NCI-H345 (cell line): ENCODE measurements around the gene MYO15B.
"Not testable (repeated sequence)": the region's sequence is repeated elsewhere in the genome, so short reads cannot be mapped to it uniquely, and the experiment has no call there.

Experiments
- DNase-seq: peaks from one replicate; lab custom pipeline; 2025; lab: John Stamatoyannopoulos, UW

MYO15B gene

DNA sequence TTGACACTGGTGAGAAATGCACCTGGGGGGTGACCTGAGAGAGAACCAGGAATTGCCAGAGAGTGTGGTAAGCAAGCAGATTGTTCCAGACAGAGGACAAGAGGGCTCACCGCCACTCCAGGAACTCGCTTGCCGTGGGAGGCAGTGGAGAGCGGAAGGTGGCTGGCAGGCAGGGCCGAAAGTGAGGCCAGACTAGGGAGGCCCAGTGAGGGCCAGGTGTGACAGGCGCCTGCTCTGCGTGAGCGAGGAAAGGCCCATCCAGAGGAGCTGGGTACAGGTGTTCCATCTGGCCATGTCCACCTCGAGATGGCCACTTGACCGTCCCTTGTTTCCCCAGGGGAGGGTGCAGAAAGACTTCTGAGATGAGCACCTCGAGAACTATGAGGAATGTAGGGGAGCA, 11.9 kb upstream of the MYO15B start:
- no peak for DNase-seq

DNA sequence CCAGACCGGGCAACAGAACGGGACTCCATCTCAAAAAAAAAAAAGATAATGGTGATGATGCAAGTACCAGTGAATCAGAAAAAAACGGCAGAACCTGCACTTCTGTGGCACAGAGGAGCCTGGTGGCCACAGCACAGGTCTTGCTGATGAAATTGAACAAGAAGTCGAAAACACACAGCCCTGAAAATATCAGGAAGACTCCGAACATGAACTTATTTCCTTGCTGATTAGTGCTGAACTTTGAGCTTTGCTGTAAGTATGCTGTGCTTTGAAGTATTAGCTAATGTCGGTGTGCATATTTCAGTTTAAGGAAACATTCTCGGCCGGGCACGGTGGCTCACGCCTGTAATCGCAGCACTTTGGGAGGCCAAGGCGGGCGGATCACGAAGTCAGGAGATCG, 10.9 kb upstream of the MYO15B start:
- no peak for DNase-seq

DNA sequence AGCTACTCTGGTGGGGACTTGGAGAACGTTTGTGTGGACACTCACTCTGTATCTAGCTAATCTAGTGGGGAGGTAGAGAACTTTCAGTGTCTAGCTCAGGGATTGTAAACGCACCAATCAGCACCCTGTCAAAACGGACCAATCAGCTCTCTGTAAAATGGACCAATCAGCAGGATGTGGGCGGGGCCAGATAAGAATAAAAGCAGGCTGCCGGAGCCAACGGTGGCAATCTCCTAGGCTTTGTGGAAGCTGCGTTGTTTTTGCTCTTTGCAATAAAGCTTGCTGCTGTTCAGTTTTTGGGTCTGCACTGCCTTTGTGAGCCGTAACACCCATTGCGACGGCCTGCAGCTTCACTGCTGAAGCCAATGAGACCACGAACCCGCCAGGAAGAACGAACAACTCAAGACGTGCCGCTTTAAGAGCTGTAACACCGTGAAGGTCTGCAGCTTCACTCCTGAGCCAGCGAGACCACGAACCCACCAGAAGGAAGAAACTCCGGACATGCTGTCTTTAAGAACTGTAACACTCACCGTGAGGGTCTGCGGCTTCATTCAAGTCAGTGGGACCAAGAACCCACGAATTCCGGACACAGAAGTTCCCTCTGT, 6.4 kb upstream of the MYO15B start:
- not testable (repeated sequence) for DNase-seq

DNA sequence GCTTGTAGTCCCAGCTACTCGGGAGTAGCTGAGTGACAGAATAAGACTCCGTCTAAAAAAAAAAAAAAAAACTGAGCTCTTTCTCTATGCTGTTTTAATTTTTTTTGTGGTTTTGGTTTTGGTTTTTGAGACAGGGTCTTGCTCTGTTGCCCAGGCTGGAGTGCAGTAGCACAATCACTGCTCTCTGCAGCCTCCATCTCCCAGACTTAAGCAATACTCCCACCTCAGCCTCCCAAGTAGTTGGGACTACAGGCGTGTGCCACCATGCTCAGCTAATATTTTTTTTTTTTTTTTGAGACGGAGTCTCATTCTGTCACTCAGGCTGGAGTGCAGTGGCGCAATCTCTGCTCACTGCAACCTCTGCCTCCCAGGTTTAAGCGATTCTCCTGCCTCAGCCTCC, 4.4 kb upstream of the MYO15B start:
- DNase-seq: not testable (repeated sequence)

DNA sequence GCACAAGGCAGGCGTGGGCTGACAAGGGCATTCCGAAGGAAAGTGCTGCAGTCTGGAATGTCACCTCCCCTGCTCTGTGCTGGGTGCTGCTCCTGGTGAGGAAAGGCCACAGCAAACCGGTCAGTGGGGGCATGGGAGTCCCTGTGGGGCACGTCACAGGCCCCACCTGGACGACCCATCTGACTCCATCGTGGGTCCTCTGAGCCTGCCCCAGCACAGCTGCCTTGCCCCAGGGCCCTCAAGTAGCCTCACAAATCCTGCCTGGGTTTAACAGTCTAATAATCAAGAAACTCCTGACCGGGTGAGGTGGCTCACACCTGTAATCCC, 2.8 kb upstream of the MYO15B start:
- no peak for DNase-seq

DNA sequence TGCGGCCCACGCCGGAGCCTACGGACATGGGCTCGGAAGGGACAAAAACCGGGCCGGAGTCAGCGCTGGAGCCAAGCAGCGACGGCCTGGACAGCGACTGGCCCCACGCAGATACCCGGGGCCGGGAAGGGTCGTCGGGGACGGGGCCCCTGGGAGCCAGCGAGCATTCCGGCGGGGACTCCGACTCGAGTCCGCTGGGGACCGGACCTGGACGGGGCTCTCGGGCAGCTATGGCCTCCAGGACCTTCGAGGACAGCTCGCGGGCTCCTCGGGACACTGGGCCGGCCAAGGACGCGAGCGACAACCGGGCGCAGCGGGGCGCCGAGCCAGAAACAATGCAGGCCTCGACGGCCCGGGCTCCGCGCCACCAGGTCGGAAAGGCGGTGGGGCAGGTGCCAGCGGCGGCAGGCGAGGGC, 1.0 kb downstream of the MYO15B start:
- DNase-seq: peak; percentile 68

DNA sequence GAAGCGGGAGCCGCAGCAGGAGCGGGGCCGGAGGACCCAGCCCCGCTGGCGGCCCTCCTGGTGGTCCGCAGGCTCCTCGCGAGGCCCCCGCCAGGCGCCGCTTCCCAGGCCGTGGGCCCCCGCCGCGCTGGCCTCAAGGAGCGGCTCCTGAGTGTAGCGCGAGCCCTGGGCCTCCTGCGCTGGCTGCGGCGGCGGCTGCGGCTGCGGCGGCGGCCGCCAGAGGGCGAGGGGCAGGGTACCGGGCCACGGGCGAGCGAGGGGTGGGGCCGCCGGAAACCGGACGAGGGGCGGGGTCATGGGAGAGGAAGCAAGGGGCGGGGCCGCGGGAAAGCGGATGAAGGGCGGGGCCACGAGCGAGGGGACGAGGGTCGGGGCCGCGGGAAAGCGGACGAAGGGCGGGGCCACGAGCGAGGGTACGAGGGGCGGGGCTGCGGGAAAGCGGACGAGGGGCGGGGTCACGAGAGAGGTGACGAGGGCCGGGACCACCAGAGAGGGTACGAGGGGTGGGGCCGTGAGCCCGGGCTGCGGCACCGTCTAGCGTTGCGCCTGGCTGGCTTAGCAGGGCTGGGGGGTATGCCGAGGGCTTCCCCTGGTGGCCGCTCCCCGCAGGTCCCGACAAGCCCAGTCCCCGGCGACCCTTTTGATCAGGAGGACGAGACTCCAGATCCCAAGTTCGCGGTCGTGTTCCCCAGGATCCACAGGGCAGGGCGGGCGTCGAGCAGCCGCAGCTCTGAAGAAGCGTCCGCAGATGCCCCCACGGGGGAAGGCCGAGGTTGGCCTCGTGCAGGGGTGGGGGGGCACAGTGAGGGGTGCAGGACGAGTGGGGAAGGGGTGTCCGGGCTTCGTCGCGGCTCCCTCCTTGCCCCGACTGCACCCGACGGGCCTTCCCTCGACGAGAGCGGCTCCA, 1.7 kb downstream of the MYO15B start:
- peak; percentile 96 for DNase-seq

DNA sequence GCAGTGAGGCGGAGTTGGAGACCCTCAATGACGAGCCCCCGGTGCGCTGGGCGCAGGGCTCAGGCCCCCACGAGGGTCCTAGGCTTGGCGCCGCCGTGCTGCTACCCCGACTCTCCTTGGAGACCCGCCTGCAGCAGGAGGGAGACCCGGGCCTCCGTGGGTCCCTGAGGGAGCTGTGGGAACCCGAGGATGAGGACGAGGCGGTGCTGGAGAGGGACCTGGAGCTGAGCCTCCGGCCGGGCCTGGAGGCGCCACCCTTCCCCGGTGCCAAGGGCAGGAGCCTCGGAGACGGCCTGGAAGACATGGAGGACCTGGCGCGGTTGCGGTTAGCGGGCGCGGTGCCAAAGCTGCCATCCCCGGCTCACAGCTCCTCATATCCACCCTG, 2.3 kb downstream of the MYO15B start:
- DNase-seq: no peak

DNA sequence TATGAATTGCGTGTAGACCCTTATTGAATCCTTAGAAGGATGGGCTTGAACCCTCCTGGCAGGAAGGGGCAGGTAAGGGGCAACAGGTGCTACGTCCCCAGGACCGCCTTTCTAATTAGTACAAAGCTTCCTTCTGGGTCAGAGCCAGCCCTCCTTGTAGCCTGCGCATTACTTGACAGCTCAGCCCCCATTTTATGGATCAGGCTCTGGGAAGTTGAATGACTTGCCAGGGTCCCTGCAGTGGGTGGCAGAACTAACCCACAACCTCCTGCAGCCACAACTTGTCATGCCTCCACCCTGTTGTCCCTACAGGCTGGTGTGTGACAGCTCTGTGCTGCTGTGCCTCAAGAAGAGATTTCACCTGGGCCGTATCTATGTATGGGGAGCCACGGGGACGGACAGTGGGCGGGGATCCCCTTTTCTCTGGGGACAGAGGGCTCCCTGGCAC, 2.7 kb downstream of the MYO15B start:
- DNase-seq: no peak

DNA sequence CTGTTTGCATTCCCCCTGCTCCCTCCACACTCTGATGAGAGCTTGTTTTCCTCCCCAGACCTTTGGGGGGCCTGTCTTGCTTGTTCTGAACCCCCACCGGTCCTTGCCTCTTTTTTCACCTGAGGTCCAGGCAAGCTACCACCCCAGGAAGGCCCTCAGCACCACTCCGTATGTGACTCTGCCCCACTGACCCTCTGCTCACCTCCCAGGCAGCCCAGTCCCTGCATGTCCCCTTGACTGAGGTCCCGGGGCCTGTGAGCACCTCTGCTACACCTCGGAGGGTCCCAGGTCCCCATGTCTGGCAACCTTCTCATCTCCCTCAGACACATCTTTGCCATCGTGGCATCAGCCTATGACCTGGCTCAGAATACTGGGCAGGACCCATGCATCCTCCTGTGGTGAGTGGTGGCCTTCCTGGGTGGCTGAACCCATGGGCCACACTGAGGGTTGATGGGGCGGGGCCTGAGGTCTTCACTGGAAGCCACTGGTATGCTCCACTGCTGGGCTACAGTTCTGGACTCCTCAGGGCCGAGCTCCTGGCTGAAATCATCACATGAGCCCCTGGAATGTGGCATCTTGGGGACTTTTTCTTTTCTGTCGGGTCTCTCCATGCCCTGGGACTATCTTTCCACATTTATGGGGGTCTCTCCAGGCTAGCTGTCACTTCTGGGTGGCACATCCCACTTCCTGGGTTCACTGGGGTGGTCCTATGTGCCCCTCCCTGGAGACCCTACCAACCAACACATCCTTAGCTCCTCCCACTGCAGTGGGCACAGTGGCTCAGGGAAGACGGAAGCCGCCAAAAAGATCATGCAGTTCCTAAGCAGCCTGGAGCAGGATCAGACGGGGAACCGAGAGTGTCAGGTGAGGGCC, 3.5 kb downstream of the MYO15B start:
- no peak for DNase-seq

DNA sequence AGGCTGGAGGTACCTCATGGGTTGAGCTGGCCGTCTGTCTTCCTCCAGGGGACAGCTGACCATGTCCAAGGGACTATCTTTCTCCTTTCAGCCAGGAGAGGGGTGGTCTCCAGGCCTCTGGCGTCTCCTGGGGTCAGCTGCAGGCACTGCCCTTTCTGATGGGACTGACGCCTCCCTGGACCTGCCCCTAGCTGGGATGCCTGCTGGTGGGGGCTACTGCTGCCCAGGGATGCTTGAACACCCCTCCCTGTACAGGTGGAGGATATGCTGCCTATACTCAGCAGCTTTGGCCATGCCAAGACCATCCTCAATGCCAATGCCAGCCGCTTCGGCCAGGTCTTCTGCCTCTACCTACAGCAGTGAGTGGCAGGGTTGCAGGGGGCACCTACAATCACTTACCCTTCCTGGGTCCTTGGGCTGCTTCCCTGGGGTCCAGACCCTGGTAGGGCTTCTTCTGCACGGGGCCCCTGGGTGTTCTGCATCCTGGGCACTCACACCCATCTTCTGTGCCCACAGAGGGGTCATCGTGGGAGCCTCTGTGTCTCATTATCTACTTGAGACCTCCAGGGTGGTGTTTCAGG, 4.2 kb downstream of the MYO15B start:
- DNase-seq: no peak

DNA sequence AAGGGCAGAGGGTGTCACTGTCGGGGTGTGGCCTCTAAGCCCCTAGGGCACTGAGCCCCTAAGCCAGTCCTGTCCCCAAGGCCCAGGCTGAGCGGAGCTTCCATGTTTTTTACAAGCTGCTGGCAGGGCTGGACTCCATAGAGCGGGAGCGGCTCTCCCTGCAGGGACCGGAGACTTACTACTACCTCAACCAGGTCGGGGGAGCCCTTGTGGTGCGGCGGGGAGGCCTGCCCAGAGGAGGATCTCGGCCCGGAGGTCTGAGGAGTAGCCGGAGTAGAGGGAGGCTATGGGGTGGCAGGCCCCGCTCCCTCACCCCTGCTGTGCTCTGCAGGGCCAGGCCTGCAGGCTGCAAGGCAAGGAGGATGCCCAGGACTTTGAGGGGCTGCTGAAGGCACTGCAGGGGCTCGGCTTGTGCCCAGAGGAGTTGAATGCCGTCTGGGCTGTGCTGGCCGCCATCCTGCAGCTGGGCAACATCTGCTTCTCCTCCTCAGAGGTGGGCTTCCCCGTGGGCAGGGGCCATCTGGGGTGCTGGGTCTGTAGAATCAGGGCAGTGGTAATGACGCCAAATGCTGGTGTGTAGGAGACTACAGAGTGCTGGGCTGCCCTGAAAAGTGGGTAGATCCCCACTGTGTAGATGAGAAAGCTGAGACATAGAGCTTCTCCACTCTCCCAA, 4.9 kb downstream of the MYO15B start:
- DNase-seq: no peak

DNA sequence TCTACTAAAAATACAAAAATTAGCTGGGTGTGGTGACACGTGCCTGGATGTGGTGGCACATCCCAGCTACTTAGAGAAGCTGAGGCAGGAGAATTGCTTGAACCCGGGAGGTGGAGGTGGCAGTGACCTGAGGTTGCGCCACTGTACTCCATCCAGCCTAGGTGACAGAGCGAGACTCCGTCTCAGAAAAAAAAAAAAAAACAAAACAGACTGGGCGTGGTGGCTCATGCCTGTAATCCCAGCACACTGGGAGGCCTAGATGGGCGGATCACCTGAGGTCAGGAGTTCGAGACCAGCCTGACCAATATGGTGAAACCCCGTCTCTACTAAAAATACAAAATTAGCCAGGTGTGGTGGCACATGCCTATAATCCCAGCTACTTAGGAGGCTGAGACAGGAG, 5.8 kb downstream of the MYO15B start:
- DNase-seq: not testable (repeated sequence)

DNA sequence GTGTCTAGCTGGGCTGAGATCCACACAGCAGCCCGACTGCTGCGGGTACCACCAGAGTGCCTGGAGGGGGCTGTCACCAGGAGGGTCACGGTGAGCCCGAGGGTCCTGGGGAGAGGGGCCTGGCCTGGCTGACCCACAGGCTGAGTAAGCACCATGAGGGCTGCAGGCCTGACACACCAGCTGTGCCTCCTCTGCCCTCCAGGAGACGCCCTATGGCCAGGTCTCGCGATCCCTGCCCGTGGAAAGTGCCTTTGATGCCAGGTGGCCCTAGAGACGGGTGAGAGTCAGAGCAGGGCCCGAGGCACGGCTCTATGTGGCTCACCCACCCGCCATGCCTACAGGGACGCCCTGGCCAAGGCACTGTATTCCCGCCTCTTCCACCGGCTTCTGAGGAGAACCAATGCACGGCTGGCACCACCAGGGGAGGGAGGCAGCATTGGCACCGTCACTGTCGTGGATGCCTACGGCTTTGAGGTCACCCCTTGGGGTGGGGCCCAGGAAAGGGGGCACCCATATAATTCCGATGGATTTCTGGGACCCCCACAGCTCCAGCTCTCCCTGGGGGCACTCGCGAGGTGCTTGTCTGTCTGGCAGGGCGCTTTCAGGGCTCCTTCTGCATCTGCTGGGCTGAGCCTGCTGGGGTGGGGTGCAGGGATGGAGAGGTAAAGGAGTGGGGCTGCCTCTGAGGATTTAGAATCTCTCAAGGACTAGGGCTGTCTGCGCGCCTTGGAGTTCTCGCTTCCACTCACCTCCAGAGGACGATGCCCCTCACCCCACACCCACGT, 7.1 kb downstream of the MYO15B start:
- DNase-seq: no peak

DNA sequence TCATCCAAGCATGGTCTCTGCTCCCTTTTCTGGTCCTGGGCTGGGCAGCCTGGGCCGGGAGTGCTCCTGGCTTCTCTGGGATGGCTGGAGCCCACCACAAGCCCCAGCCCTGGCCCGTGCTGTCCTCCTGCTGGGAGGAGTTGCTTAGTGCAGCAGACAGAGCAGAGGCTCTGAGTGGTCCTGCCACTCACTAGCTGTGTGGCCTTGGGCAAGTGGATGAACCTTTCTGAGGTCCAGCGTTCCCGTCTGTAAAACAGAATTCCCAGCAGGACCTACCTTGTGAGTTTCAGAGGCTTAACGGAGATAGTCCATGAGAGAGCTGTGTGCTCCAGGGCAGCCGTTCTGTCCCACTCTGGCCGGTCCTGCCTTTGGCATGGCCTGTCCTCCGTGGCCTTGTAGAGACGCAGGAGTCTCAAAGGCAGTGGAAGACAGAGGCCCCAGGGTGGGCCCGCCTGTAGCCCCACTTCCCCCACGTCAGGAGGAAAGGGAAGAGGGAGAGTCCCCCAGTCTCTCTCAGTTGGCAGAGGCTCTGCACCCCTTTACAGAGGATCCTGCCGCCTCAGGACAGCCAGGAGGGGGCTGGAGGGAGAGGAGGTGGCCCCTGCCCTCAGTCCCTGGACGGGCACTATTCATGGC, 7.8 kb downstream of the MYO15B start:
- DNase-seq: no peak

DNA sequence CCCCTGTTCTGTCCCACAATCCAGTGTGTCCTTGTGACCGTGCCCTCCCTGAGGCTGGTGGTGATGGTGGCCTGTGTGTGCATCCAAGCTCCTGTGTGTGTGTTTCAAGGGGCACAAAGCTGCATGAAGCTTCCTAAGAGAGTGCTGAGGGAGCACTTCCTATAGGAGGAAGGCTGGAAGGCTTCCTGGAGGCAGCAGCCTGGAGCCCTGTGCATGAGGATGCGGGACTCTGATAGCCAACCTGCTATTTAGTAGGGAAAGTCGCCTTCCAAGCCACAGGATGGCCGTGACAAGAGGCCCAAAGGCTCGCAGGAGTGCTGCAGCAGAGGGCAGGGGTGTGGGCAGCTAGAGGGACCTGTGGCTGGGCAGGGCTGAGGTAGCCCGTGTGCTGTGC, 8.3 kb downstream of the MYO15B start:
- no peak for DNase-seq

DNA sequence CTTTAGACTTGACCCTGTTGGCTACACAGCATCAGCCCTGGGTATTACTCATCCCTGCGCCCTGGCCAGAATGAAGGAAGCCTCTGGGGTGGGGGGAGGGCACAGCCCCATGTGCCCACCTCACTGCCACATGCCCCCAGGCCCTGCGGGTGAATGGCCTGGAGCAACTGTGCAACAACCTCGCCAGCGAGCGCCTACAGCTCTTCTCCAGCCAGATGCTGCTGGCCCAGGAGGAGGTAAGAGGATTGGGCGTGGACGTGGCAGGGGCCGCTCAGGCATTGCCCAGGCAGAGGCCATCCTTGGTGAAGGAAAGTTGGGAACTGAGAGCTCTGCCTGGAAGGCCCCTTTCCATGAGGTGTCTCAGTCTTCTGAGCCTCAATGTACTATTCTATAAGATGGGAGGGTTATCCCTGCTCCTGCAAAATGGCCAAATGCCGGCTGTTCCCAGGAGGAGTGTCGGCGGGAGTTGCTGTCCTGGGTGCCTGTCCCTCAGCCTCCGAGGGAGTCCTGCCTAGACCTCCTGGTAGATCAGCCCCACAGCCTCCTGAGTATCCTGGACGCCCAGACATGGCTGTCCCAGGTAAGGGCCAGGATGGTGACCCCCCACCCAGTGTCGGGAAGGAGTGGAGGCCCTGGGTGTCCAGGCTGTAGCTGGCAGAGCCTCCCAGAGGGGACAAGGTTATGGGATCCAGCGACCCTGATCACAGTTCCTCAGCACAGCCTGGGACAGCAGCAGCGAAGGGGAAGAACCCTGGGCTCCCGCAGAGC, 8.9 kb downstream of the MYO15B start:
- no peak for DNase-seq

DNA sequence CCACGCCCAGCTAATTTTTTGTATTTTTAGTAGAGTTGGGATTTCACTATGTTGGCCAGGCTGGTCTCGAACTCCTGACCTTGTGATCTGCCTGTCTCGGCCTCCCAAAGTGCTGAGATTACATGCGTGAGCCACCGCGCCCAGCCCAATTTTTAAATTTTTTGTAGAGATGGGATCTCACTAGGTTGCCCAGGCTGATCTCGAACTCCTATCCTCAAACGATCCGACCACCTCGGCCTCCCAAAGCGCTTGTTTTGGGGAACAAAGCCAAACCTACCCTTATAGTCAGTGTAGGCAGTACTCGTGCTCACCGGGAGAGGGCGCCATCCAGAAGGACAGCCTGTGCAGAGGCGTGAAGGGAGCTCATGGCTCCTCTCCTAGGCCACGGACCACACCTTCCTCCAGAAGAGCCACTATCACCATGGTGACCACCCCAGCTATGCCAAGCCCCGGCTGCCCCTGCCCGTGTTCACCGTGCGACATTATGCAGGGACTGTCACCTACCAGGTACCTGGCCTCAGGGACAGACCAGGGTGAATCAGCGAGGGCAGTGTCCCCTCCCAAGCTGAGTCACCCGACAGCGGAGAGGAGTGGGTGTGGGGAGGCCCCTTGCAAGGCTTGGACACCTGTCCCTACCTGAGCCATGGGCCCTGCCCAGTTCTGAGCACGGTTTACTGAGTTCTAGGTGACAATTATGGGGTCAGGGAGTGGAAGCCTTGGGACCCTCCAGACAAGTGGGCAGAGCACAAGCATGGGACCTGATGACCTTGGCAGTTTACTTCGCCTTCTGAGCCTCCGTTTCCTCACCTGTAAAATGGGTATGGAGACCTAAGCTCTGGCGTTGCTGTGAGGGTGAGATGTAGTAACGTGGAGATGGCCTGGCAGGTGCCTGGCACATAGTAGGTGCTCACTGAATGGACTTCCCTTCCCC, 13.7 kb downstream of the MYO15B start:
- peak; percentile 29 for DNase-seq

DNA sequence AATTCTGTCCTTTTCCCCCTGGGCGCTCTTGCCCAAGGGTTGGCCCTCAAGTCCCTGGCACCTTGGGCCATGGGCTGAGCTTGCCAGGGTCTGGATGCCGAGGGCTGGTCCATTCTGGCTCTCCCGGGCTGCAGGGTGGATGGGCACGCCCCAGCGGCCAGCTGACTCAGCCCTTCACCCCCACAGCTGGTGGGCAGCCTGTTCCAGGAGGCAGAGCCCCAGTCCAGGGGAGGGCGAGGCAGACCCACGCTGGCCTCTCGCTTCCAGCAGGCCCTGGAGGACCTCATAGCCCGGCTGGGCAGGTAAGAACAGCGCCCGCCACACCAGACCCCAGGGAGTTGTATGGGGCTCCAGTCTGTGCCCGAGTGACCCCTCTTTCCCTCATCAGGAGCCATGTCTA, 15.0 kb downstream of the MYO15B start:
- DNase-seq: no peak
